Left kidney (tissue), 2 donors: ENCODE results near the gene HDAC11. TPM values are rescaled to one million over a fixed set of nuclear protein-coding genes. Genes with fewer than 3 reads are reported as not detected.

Experiments used
- DNase-seq: peaks from one replicate; pipeline ENCODE4 v3.0.0-alpha.2; 2013
- polyA plus RNA-seq: library from polyadenylated mRNA; unstranded; fragments of 120-200 nt; gene quantifications from one replicate; pipeline ENCODE4 v1.2.1, GENCODE V29; 2013; ENCODE audit not compliant: insufficient read length

HDAC11 gene
- polyA plus RNA-seq, 1 donor, result 14.8 TPM

GRCh38 chr3:13524979-13525669 is 45.0 kb downstream of the HDAC11 start:
- no peak for DNase-seq

GRCh38 chr3:13525827-13526625 is 45.9 kb downstream of the HDAC11 start:
- DNase-seq, result no peak

GRCh38 chr3:13526626-13526949 is 46.5 kb downstream of the HDAC11 start:
- DNase-seq, result no peak

GRCh38 chr3:13528217-13528867 is 48.2 kb downstream of the HDAC11 start:
- no peak for DNase-seq

GRCh38 chr3:13529196-13530112 is 49.3 kb downstream of the HDAC11 start:
- no peak for DNase-seq

- DNase-seq, result no peak
These were observed 50.3 kb downstream of the HDAC11 start for GRCh38 chr3:13530241-13531009.

- no peak for DNase-seq
These were observed 52.0 kb downstream of the HDAC11 start for GRCh38 chr3:13532085-13532484.

GRCh38 chr3:13532631-13533030 is 52.5 kb downstream of the HDAC11 start:
- no peak for DNase-seq

- no peak for DNase-seq
These were observed 53.8 kb downstream of the HDAC11 start for GRCh38 chr3:13533885-13534301.

GRCh38 chr3:13535526-13535875 is 55.4 kb downstream of the HDAC11 start:
- DNase-seq, result no peak

GRCh38 chr3:13535905-13536304 is 55.8 kb downstream of the HDAC11 start:
- DNase-seq, result no peak

GRCh38 chr3:13536432-13536831 is 56.3 kb downstream of the HDAC11 start:
- no peak for DNase-seq

GRCh38 chr3:13536832-13537231 is 56.7 kb downstream of the HDAC11 start:
- no peak for DNase-seq

GRCh38 chr3:13537244-13537908 is 57.3 kb downstream of the HDAC11 start:
- no peak for DNase-seq

- DNase-seq, result no peak
These were observed 57.8 kb downstream of the HDAC11 start for GRCh38 chr3:13537909-13538296.

GRCh38 chr3:13538520-13539291 is 58.6 kb downstream of the HDAC11 start:
- DNase-seq, result no peak

GRCh38 chr3:13539292-13539638 is 59.2 kb downstream of the HDAC11 start:
- DNase-seq, result no peak

GRCh38 chr3:13539671-13540070 is 59.6 kb downstream of the HDAC11 start:
- no peak for DNase-seq

GRCh38 chr3:13540297-13540995 is 60.3 kb downstream of the HDAC11 start:
- no peak for DNase-seq

GRCh38 chr3:13541691-13542090 is 61.6 kb downstream of the HDAC11 start:
- no peak for DNase-seq
